OCI-LY3 (cell line): ENCODE data around the gene SIDT2.

Source experiments
- EZH2phosphoT487 ChIP-seq: fragments of 200-600 bp; shearing (Covaris generic); IDR thresholded peaks from 2 replicates; pipeline ENCODE4 v1.6.1; 2018; ENCODE audit warnings: antibody characterized with exemption, mixed run types, low read depth
- TF ChIP-seq, protein P1 (sequence below): fragments of 200-600, 300-600 bp; sonication (generic); IDR thresholded peaks from 2 replicates; pipeline ENCODE4 v1.5.1; 2014; ENCODE audit warnings: antibody characterized with exemption, low read length, low read depth

DNA sequence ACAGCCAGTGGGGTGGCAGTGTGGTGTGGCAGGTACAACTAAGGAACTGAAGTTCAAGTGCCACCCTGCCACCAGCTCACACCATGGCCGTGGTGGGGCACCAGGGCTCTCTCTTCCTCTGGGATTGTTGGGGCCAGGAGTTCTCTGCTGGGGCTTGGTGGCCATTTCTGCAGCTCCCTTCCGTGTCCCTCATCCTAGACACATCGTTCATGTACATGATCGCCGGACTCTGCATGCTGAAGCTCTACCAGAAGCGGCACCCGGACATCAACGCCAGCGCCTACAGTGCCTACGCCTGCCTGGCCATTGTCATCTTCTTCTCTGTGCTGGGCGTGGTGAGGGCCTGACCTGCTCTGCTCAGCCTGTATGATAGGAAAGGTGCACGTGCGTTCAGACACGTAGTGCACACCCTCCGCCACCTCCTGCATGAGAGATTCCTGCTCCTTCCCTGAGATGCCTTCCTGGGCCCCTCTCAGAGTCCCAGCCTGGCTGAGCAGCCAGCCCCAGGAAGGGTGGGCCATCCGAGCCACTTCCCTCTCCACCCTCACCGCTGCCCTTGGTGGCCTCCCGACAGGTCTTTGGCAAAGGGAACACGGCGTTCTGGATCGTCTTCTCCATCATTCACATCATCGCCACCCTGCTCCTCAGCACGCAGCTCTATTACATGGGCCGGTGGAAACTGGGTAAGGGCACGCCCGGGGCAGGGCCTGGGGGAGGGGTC, 13.3 kb downstream of the SIDT2 start:
- TF ChIP-seq, protein P1, sequence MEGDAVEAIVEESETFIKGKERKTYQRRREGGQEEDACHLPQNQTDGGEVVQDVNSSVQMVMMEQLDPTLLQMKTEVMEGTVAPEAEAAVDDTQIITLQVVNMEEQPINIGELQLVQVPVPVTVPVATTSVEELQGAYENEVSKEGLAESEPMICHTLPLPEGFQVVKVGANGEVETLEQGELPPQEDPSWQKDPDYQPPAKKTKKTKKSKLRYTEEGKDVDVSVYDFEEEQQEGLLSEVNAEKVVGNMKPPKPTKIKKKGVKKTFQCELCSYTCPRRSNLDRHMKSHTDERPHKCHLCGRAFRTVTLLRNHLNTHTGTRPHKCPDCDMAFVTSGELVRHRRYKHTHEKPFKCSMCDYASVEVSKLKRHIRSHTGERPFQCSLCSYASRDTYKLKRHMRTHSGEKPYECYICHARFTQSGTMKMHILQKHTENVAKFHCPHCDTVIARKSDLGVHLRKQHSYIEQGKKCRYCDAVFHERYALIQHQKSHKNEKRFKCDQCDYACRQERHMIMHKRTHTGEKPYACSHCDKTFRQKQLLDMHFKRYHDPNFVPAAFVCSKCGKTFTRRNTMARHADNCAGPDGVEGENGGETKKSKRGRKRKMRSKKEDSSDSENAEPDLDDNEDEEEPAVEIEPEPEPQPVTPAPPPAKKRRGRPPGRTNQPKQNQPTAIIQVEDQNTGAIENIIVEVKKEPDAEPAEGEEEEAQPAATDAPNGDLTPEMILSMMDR = no peak
- TF ChIP-seq EZH2phosphoT487 = no peak
